Peyer's patch (tissue), 4 donors: ENCODE data around the gene TMEM229B.

ENCODE experiments used
- POLR2A ChIP-seq, 2 donors: fragments of 450-650 bp; IDR thresholded peaks; one replicate each; pipeline ENCODE4 v1.5.1; 2017; ENCODE audit warnings: antibody characterized with exemption in 2 of 2, mild to moderate bottlenecking in 2 of 2, moderate library complexity in 2 of 2
- TF ChIP-seq, protein P1 (sequence below), 6 experiments: fragments of 450-650 bp in 4 of 6; fragments of 200-600 bp in 2 of 6; sonication (generic) in 1 of 6; IDR thresholded peaks; one replicate each; pipeline ENCODE4 v1.5.1; 2017 to 2019; ENCODE audit warnings: antibody characterized with exemption in 6 of 6, mild to moderate bottlenecking in 3 of 6, moderate library complexity in 1 of 6

DNA sequence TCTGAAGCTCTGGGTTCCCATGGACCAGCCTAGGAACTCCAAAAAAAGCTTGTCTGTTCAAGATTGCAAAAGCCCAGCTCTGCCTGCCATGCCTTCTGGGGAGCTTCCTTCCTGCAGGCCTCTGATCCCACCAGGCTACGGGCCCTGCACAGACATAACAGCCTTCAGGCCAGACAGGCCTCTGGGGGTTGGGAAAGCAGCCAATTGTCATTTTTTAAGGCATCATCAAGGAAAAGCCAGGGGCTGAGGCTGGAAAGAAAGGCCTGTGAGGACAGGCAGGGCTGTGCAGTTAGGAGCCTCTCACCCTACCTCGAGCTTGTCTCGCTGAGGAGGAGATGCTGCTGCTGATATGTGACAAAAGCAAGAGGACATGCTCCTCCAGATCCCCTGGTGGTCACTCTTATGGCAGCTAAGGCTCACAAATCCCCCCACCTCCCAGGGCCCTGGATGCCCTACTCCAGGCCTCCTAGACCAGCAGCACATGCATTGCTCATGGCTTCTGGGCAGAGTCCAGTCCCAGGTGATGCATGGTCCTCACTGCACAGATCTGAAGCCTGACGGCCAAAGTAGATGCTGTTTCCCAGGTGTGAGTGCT is 2.9 kb downstream of the TMEM229B start:
- TF ChIP-seq, protein P1, sequence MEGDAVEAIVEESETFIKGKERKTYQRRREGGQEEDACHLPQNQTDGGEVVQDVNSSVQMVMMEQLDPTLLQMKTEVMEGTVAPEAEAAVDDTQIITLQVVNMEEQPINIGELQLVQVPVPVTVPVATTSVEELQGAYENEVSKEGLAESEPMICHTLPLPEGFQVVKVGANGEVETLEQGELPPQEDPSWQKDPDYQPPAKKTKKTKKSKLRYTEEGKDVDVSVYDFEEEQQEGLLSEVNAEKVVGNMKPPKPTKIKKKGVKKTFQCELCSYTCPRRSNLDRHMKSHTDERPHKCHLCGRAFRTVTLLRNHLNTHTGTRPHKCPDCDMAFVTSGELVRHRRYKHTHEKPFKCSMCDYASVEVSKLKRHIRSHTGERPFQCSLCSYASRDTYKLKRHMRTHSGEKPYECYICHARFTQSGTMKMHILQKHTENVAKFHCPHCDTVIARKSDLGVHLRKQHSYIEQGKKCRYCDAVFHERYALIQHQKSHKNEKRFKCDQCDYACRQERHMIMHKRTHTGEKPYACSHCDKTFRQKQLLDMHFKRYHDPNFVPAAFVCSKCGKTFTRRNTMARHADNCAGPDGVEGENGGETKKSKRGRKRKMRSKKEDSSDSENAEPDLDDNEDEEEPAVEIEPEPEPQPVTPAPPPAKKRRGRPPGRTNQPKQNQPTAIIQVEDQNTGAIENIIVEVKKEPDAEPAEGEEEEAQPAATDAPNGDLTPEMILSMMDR (IDR thresholded peaks at IDR 0.05): no peak
- no peak for TF ChIP-seq POLR2A (IDR thresholded peaks at IDR 0.05)
